CD4-positive, alpha-beta T cell treated with Interleukin-17A for 4 hours (primary cell): ENCODE results near the gene HS6ST3.
"Not testable (repeated sequence)": the region's sequence is repeated elsewhere in the genome, so short reads cannot be mapped to it uniquely, and the experiment has no call there.

ENCODE experiments used
- DNase-seq: peaks from one replicate; pipeline ENCODE4 v3.0.0-alpha.2; 2020; ENCODE audit warnings: mixed read lengths

HS6ST3 gene

DNA sequence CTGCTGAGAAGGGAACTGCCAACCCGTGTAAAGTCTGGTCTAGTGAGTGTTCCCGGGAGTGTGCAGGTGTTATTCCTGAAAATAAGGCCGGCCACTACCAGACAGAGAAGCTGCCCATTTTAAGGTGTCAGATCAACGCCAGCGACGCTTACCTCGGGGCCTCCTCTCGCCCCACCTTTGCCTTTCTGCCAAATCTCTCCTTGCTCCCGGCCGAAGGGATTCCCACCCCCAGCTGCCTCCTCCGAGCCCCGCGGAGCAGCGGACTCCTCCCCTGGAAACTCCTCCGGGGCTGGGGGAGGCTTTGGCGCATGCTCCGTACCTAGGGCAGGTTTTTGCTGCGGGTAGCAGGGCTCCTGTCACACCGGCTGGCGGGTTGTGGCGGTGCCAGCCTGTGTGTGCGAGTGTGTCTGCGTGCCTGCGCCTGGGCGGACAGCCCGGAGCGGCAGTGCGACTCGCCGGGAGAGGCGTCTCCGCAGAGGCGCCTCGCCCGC, at the start of gene HS6ST3:
TSS of gene HS6ST3 (plus strand) at position 359 of the 491 bp plus-strand sequence.
- DNase-seq: no peak

DNA sequence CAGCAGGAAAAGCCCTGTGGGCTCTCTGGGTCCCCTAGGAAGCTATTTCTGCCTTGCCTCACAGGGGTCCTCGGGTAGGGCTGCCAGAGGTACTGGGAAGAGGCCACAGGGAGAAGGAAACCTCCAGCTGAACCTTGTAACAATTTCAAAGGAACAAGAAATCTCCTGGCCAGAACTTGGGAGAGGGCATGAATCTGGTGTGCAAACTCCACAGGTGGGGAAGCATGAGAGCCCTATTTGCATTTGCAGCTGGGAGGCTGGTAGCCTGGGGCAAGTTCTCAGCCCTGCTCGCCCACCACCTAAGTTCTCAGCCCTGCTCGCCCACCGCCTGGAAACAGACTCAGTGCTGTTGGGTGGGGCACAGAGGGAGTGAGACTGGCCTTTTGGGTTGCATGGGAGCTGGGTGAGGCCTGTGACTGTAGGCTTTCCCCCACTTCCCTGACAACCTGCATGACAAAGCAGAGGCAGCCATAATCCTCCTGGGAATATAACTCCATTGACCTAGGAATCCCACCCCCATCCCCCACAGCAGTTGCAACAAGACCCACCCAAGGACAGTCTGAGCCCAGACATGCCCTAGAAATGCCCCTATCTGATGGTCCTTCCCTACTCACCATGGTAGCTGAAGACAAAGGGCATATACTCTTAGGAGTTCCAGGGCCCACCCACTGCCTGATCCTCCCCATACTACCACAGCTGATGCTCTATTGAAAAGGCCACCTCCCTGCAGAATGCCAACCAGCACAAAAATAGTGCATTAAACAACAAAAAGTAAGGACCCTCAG, 48.4 kb upstream of the HS6ST3 start:
- no peak for DNase-seq

DNA sequence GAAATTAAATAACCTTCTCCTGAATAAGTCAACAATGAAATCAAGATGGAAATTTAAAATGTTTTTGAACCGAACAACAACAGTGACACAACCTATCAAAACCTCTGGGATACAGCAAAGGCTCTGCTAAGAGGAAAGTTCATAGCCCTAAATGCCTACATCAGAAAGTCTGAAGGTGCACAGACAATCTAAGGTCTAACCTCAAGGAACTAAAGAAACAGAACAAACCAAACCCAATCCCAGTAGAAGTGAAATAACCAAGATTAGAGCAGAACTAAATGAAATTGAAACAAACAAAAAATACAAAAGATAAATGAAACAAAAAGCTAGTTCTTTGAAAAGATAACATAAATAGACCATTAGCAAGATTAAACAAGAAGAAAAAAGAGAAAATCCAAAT, 45.7 kb upstream of the HS6ST3 start:
- DNase-seq: no peak

DNA sequence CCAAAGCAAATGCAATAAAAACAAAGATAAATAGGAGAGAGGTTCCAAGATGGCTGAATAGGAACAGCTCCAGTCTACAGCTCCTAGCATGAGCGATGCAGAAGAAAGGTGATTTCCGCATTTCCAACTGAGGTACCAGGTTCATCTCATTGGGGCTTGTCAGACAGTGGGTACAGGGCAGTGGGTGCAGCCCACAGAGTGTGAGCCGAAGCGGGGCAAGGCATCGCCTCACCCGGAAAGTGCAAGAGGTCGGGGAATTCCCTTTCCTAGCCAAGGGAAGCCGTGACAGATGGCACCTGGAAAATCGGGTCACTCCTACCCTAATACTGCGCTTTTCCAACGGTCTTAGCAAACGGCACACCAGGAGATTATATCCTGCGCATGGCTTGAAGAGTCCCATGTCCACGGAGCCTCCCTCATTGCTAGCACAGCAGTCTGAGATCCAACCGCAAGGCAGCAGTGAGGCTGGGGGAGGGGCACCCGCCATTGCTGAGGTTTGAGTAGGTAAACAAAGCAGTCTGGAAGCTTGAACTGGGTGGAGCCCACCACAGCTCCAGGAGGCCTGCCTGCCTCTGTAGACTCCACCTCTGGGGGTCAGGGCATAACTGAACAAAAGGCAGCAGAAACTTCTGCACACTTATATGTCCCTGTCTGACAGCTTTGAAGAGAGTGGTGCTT, 43.3 kb upstream of the HS6ST3 start:
- not testable (repeated sequence) for DNase-seq

DNA sequence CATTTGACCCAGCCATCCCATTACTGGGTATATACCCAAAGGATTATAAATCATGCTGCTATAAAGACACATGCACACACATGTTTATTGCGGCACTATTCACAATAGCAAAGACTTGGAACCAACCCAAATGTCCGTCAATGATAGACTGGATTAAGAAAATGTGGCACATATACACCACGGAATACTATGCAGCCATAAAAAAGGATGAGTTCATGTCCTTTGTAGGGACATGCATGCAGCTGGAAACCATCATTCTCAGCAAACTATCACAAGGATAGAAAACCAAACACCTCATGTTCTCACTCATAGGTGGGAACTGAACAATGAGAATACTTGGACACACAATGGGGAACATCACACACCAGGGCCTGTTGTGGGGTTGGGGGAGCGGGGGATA, 39.0 kb upstream of the HS6ST3 start:
- not testable (repeated sequence) for DNase-seq

DNA sequence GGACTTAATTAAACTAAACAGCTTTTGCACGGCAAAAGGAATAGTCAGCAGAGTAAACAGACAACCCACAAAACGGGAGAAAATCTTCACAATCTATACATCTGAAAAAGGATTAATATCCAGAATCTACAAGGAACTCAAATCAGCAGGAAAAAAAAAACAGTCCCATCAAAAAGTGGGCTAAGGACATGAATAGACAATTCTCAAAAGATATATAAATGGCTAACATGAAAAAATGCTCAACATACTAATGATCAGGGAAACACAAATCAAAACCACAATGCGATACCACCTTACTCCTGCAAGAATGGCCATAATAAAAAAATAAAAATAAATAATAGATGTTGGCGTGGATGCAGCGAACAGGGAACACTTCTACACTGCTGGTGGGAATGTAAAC, 38.4 kb upstream of the HS6ST3 start:
- not testable (repeated sequence) for DNase-seq

DNA sequence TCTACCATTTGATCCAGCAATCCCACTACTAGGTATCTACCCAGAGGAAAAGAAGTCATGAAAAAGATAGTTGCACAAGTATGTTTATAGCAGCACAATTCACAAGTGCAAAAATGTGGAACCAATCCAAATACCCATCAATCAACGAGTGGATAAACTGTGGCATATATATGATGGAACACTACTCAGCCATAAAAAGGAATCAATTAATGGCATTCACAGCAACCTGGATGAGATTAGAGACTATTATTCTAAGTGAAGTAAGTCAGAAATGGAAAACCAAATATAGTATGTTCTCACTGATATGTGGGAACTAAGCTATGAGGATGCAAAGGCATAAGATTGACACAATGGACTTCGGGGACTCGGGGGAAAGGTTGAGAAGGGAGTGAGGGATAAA, 38.0 kb upstream of the HS6ST3 start:
- not testable (repeated sequence) for DNase-seq

DNA sequence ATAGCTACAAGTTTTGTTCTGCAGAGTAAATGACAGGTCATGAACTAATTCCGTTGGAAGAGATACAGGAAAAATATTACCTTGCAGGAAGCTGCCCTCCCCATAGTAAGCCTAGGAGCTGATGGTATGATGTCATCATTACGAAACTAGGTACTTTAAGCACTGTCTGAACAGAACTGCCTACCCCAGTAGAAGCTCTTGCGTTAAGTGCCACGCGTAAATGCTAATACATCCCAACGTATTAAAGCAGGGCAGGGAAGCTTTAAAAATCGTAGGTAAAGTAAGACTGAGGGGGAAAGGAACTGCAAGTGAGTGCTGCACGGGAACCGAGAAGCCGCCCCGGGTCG, 37.3 kb upstream of the HS6ST3 start:
- no peak for DNase-seq

DNA sequence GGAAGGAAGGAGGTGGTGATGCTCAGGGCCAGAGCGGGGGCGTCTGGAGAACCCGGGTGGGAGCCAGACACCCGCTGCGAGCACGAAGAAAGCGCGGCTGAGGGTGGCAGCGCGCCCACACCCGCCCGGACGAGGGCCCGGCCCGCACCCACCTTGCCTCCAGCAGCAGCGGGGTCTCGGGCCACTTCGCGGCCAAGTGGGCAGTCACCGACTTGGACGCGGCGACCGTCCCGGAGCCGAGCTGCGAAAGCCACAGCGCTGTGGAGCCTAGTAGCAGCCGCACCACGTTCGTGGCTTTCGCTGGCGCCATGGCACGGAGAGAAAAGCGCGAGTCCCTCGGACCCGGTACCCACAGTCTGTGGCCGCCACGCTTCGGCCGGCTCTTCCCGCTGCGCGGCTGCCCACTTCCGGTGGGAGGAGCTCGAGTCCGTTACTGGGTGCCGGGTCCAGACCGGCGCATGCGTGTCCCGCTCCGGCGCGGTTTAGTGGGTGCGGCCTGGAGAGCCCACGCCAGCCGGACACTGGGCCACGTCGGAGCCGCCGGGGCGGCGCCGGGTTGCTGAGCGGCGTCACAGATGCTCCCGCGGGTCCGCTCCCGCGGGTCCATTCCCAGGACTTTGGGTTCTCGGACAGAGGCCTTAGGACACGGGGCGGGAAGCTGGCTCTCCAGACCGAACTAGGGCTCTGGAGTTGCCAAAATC, 36.8 kb upstream of the HS6ST3 start, which contains the start of gene UGGT2:
TSS of gene UGGT2 (minus strand) at position 399 of the 701 bp plus-strand sequence. CDS start at position 310, 89 bp downstream.
- no peak for DNase-seq

DNA sequence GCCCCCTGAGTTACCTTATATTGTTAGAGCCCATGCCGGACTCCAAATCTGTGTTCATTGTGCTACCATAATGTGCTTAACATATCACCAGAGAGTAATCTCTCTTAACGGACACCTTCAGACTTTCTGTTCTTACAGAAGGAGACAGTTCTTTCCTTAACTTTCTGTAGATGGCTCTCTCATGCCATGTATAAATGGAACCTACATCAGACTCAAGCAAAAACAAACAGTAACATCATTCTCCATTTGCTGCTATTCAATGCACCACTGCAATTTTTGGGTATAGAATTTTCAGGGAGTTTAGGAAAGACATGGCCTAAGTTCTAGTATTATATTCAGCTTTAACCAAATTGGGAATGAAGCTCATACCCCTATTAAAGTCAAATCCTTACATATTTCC, 24.1 kb upstream of the HS6ST3 start:
- no peak for DNase-seq

DNA sequence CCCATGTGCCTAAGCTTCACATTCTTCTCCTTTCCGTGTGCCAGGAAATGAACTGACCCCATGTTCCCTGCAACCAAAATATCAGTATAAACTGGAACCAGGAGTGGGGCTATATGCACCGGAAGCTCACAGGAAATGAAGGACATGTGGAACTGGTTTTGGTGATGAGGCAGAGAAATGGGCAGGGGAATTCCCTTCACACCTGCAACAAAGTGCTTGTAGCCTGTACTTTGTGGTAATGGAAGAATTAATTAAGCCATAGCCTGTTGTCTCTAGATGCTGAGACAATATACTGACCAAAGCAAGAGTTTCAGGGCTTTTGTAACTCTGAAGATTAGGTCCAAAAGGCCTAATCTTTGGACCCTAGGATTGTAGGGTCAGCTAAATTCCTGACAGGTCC, 21.2 kb upstream of the HS6ST3 start:
- no peak for DNase-seq

DNA sequence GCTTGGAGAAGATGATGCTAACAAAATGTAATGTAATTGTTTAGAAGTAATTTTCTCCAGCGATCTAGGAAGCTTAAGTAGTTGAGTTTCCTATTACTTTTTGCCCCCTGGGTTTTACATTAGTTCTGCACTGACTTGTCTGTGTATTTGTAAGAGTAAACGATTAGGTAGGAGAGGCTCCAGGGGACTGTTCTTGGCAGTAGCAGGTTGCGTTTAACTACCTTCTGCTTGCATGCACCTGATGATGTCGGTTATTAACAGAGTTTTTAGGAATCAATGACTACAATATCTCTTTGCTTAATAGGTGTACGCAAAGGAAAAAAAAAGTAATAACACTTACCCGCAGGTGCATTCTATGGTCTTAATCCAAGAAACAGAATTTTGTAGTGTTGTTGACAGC, 18.4 kb upstream of the HS6ST3 start:
- DNase-seq: no peak

DNA sequence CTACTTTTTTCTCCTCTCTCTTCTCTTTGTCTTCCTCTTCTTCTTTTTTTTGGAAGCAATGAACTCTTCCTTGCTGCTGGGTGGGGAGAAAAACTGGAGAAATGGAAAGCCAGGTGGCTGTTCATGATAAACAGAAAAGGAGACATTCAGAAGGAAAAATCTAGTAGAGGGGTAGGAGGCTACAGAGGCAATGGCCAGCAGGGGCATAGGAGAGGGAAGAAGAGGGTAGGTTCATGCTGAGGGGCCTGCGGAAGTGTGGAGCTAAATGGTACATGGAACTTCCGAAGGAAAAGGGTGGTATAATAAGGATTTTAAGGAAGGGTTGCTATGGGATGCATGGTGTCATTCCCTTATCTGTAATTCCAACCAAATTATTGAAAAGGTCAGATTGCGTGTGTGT, 17.5 kb upstream of the HS6ST3 start:
- DNase-seq: no peak

DNA sequence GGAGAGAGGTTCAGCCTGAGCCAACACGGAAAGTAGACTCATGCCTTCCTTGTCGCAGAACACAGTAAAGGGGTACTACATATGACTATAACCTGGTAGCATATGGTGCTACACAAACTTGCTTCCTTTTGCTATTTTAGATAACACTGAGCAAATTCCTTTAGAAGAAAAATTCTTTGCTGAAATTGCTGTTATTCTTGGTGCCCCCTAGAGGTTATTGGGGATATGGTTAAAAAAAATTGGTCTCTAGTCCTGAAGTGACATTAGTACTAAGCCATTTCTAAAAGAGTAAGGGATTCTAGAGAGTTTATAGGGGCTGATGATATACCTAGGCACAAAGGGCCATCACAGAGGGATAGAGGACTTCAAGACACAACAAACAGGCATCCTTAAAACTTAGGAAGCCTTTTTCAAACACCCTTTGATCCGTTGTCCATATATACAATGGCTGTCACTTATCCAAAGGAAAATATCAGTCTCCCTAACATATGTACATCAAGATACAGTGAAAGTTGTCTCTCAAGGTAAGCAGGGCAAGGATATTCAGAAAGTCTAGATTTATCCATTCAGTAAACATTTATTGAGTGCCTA, 13.9 kb upstream of the HS6ST3 start:
- DNase-seq: no peak

DNA sequence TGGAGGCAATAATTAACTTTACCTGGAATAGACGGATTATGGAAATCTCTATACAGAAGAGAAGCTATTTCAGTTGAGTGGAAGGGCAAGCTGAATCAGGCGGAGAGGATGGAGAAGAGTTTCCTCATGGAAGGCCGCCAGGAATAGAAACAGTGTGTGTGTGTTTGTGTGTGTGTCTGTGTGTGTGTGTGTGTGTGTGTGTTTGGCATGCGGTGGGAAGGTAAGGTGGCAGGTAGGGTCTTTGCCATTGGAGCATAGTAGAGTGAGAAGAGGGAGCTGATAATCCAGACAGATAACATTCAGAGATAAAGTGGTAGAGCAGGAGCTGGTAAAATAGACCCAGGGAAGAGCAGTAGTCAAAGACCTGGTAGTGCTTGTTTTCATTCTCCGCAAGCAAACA, 9.2 kb upstream of the HS6ST3 start:
- no peak for DNase-seq

DNA sequence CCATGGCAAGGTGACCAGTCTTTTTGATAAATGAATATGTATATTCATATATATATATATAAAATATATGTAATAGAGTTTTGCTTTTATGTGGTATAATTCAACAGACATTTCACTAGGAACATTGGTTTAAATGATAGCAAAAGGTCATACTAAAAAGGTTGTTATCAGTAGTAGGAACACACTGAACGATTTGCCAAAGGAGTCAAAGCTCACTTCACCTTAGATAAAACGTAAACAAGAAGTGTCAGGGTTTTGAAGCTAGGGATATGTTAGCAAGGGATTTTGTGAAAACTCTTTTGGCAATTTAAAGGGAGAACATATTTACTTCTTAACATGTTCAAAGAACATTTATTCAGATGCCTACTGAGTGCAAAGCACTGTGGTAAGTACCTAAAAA, 8.0 kb upstream of the HS6ST3 start:
- DNase-seq: no peak

DNA sequence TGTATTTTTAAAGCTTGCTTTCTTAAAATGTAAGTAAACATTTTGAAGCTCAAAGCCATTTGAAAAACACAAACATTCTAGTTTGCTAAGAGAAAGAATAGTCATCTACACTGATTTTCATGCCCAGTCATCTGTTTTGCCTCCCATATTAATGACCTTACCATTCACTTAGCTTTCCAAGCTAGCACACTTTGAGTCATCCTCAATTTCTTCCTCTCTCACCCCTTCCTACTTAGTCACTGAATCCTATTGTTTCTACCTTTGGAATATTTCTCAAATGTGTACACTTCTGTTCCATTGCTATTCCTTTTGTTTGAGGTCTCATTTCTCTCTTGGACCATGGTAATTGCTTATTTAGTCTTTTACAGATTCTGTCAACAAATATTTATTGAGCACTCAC, 7.3 kb upstream of the HS6ST3 start:
- DNase-seq: no peak

DNA sequence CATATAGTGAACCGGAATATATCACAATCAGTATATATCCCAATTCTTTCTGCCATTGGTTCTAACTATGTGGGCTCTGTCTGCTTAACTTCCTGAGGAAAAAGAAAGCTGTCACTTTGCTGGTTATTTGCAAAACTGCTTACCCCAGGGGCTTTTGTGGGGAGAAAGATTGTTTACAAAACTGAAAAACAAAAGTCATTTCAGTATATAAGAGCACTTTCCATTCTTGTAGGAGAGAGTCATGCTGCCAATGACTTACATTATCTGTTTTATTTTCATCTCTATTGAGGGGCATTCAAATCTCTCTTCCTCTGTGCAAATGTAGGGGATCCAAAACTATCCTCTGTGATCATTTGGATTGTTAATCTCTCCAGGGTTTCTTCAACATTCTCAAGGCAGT, 3.2 kb upstream of the HS6ST3 start:
- no peak for DNase-seq

DNA sequence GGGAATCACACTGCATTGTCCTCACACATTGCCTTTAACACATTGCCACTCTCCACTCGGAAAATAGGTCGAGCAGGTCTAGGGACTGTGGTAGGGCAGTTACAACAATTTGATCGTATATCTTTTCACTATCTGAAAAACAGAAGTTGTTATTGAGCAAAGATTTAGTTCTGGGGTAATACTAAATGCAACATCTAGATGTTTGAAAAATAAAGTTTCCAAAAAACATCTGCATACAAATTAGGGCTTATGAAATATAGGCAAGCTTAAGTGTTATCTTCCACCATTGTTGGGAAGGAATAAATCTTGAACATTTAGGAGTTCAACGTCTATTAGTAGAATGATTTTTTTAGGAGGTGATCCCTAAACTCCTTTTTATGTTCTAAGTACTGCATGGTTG, 768 bp upstream of the HS6ST3 start:
- no peak for DNase-seq

DNA sequence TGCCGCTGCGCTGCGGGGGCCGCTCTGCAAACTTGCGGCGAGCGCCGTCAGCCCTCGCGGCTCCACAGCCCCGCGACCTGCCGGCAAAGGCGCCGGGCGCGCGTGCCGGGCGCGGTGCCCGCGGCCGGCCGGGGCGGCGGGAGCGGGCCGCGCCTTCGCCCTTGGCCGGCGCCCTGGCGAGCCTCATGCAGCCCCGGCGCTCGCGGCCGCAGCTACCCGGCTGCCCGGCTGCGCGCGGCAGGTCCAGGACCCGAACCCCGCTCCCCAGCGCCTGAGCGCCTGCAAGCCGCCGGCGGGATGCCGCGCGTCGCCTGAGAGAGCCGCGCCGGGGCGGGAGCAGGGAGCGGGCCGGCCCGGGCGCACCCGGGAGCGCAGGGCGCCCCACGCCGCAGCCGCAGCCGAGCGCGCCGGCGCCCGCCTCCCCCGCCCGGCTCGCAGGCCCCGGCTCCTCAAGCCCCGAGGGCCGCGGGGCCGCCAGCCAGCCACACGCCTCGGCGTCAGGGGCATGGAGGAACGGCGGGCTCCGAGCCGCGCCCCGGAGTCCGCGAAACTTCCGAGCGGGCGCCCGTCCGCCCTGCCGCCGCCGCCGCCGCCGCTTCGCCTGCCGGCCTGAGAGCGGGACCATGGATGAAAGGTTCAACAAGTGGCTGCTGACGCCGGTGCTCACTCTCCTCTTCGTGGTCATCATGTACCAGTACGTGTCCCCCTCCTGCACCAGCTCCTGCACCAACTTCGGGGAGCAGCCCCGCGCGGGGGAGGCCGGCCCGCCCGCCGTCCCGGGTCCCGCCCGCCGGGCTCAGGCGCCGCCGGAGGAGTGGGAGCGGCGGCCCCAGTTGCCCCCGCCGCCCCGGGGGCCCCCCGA, 564 bp downstream of the HS6ST3 start:
- no peak for DNase-seq

DNA sequence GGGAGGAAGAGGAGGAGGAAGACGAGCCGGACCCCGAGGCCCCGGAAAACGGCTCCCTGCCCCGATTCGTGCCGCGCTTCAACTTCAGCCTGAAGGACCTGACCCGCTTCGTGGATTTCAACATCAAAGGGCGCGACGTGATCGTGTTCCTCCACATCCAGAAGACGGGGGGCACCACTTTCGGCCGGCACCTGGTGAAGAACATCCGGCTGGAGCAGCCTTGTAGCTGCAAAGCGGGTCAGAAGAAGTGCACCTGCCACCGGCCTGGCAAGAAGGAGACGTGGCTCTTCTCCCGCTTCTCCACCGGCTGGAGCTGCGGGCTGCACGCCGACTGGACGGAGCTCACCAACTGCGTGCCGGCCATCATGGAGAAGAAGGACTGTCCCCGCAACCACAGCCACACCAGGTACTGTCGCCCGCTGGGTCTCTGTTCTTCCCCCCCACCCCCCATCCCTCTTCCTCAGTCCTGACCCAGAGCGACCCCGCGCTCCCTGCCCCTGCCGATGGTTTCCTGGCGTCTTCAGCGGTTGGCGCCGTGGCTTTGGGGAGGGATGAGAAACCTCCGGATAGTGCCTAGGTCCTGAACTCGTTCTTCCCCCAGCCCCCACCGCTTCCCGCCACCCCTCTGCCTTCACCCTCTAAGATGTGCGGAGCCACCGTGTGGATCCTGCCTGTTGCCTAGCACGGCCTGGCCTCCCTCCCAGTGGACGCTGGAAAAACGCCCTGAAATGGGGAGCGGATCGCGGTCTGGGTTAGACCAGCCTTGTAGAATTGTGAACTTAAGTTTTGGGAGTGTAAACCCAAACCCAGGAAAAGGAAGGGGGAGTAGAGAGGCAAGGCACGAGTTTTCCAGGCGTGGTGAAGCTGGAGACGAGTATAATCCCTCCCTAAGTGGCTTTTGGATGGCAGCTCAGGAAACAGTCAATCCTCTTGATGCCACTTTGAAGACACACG, 1.5 kb downstream of the HS6ST3 start:
- DNase-seq: no peak
